ENCODE measurements around the gene SGF29.

GRCh38 chr16:28603381-28604185, 49.9 kb downstream of the SGF29 start:
- no peak for TF ChIP-seq POLR2A (IDR thresholded peaks at IDR 0.05)
- TF ChIP-seq, protein P1, sequence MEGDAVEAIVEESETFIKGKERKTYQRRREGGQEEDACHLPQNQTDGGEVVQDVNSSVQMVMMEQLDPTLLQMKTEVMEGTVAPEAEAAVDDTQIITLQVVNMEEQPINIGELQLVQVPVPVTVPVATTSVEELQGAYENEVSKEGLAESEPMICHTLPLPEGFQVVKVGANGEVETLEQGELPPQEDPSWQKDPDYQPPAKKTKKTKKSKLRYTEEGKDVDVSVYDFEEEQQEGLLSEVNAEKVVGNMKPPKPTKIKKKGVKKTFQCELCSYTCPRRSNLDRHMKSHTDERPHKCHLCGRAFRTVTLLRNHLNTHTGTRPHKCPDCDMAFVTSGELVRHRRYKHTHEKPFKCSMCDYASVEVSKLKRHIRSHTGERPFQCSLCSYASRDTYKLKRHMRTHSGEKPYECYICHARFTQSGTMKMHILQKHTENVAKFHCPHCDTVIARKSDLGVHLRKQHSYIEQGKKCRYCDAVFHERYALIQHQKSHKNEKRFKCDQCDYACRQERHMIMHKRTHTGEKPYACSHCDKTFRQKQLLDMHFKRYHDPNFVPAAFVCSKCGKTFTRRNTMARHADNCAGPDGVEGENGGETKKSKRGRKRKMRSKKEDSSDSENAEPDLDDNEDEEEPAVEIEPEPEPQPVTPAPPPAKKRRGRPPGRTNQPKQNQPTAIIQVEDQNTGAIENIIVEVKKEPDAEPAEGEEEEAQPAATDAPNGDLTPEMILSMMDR (IDR thresholded peaks at IDR 0.05): no peak
